DMS153 treated with DMSO at 0.1 percent for 48 hours (cell line): ENCODE measurements around the gene INPP5D.
"Not testable (repeated sequence)": the region's sequence is repeated elsewhere in the genome, so short reads cannot be mapped to it uniquely, and the experiment has no call there.

Experiments
- DNase-seq: peaks from one replicate; lab custom pipeline; 2025; ENCODE audit not compliant: unreplicated experiment; lab: John Stamatoyannopoulos, UW

INPP5D gene

DNA sequence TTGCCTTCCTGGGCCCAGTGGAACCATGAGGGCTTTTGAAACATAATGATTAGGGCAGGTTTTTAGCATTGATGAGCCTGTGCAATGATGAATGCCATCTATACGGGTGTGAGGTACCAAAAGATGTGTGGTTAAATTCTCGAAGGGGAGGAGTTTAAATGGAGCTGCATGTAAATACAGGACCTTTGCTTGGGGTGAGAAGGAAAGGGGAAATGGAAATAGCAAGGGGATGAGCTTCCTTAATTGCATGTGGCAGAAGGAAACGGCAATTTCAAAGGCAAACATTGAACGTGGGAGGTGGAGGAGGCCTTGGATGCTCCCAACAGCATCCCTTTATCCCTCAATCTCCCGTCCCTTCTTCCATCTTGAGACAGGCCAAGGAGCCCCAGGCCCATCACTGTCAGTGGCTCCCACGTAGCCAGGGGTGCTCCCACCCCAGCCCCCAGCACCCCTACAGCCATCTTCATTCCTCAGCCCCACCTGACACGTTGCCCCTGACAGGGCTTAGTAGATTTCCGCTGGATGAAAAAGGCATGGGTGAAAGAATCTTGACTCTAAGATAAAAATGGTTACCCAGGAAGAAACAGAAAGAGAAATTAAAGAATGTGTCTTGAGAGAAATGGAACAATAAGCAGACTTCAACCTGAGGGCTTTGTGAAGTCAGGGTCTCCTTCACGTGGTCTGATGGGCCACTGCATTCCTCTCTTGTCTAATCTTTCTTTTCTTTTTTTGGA lies 32.5 kb downstream of the INPP5D start:
- DNase-seq = no peak

DNA sequence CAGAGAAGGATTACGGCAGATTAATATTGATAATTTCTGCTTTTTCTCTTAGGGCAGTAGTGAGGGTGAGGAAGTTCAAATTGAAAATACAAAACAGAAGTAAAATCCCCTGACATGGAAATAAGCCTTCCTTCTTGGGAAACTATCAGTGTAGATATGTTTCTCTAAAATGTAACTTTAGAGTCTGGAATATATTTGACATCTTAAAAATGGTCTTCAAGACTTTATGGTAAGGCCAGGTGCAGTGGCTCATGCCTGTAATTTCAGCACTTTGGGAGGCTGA lies 33.0 kb downstream of the INPP5D start:
- DNase-seq = no peak

DNA sequence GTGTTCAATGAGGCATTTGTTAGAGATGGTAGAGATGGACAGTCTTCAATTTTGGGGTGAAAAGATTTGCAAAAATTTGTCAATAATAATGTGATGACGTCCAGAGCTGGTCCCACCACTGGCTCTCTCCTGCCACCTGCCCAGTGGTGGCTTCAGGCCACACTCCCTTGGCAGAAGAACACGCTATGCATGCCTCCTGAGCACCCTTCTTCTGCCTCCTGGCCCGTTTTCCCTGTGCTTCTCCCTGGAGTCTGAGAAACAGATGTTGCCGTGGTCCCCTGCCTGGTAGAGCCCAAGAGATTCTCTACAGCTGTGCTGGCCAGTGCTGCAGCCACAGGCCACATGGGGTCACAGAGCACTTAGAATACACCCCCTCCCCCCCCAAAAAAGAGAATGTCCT lies 33.6 kb downstream of the INPP5D start:
- no peak for DNase-seq

DNA sequence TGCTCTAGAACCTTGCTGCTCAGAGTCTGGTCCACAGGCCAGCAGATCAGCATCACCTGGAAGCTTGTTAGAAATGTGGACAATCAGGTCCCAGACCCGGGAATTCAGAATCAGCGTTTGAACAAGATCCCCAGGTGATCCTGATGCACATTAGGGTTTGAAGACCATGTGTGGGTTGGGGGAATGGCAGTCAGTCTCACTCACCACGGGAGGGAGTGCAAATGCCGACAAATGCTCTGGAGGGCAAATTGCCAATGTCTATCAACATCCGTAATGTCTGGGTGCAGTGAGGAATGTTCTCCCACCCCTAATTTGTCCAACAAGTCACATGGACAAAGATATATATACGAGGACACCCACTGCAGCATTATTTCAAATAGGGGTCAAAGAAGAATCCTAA lies 34.5 kb downstream of the INPP5D start:
- no peak for DNase-seq

DNA sequence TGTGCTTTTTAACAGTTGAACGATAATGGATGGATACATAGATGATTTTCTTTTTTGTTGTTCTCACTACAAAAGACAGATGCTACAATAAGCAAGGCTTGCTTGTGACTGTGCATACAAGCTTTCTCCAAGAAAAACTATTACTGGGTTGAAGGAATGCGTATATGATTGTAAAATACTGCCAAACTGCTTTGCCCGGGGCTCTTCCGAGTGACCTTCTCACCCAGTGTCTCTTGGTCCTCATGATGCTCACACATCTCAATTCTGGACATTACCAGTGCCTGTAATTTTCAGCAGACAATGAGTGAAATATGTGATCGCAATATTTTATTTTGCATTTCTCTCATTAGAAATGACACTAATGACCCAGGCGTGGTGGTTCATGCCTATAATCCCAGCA lies 35.9 kb downstream of the INPP5D start:
- no peak for DNase-seq

DNA sequence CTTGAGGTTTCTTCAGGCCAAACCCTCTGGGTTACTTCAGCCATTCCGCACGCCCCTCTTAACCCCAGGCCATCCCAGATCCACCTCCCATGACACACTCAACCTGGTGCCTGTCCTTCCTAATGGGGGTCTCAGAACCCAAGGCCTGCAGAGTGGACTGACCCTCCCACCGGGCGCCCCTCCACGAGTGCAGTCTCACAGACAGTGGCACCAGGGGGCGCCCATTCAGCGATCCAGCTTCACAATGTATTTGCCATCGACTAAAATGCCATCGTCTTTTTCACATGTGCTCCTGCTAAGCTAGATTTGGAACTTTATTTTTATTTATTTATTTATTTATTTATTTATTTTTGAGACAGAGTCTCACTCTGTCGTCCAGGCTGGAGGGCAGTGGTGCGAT lies 38.5 kb downstream of the INPP5D start:
- DNase-seq = no peak

DNA sequence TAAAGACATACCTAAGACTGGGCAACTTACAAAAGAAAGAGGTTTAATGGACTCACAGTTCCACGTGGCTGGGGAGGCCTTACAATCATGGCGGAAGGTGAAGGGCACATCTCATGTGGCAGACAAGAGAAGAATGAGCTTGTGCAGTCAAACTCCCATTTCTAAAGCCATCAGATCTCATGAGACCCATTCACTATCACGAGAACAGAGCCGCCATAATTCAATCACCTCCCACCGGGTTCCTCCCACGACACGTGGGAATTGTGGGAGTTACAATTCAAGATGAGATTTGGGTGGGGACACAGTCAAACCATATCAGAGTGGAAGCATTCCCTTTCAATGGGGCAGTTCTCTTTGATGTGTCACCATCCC lies 39.7 kb downstream of the INPP5D start:
- DNase-seq = not testable (repeated sequence)

DNA sequence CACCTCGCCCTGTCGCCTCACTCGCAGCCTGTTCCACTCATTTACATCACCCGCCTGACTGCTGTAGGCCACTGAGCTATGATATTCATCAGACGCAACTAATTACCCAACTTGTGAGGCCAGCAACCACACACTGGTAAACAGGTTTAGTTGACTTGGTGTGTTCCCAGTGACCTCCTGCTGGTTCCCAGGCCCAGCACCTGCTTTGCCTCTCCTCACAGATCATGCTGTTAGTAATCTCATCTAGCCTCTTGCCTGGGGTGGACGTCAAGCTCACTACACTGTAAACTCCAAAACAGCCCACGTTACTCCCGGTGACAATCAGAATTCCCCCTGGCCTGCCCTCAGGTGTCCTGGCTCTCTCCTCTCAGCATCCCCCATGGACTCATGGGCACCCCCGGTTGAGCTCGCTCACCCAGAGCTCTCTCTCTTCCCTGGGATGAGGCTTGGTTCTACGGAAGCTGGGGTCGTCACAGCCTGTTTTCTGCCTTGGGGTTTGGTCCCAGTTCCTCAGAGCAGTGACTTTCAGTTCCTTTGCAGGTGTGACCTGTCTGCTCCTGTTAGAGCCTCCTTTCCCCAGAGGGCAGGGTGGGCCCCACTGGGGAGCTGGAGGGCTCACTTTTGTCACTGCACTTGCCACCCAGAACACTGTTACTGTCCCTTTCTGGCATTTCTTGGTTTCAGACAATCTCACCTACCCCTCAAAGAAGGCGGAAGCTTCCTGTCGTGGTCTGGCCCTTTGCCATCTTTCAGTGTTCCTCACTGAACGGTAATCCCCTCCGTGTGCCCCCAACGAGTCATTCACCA lies 40.3 kb downstream of the INPP5D start:
- DNase-seq = no peak

DNA sequence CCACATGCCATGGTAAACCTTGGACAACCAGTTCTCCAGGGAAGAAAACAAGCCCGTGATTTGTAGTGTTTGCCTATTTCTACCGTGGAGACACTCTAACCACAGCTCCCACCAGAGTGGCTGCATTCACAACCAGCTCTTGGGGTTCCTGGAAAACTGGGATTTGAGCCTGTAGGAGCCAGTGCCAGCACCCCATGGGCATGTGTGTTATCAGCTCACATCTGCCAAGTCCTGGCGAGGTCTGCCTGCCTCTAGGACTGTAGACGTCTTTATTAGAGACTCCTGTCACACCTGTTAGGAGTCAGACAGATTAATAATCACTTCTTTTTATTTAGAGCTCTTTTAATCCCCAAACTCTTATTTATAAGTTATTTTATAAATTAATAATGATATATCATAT lies 41.0 kb downstream of the INPP5D start:
- DNase-seq = no peak

DNA sequence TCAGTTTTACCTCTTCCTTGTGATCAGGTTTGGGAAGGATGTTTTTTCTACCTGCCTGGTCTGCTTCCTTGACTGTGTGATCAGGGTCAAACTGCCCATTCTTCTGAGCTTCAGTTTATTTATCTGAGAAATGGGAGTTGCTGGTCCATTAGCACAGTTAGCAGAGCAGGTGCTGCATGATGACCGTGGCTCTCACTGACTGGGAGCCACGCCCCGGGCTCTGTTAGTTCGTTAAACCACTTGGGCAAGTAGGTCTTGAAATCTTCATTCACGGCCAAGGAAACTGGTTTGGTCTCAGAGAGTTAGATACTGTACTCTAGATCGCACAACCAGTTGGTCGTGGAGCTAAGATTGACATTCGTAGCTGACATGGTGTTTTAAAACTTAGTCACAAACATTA lies 41.7 kb downstream of the INPP5D start:
- no peak for DNase-seq

DNA sequence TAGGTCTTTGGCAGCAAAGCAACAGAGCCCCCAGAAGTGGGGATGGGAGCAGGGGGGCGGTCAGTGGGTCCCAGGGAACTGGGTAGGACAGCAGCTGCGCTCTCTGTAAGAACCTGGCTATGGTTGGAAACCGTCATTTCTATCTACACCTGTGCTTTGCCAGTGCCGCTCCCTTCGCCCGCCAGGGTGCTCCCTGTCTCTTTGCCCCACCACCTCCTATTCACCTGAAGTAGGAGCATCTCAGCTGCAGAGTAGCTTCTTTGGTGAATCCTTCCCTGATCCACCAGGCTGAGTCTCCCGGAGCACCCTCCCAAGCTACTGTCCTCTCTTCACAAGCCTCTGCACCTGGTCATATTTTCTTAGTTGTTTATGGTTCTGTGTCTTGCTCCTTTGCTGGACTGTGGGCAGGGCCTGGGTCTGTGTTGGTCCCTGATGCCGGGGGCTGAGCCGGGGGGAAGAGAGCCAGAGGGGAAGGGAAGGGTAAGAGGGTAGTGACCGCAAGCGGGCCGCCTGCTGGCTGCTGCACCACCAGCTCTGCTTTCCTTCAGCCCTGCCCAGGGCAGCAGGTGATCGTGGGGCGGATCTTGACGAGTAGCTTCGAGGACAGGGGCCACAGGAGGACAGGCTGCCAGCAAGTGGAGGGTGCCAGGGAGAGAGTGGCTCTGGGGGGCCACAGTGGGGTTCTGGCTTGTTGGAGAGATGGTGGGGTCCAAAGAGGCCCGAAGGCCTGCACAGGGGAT lies 45.2 kb downstream of the INPP5D start:
- DNase-seq = no peak

DNA sequence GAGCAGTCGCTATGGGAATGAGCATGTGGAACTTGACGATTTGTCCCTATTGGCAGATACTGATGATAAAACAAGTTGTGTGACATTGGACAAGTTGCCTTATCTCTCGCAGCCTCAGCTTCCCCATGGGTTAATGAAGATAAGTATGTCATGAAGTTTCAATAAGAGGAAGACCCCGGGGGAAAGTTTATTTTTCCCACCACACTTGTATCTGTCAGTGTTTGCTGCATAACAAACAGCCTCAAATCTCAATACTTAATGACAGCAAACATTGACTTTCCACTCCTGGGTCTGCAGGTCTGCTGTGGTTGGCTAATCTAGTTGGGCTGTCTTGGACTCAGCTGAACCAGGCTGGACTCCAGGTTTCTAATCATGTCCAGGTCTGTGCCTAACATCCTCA lies 45.8 kb downstream of the INPP5D start:
- DNase-seq = no peak

DNA sequence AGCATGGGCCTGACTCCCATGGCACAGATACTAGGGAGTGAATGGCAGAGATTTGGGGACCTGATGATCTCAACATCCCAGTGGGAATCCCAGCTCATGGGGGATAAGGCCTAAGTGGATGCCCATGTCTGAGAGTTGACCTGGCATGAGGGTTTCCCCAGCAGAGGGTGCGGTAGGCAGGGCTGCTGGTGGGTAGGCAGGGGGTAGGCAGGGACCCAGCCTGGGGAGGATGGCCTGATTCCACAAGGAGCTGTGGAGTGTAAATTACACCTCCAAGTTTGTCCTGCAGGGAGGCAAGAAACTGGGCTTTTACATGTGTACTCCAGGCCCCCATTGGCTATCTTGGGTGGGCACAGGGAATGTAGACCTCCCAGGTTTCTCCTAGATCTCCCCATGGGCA lies 46.9 kb downstream of the INPP5D start:
- no peak for DNase-seq

DNA sequence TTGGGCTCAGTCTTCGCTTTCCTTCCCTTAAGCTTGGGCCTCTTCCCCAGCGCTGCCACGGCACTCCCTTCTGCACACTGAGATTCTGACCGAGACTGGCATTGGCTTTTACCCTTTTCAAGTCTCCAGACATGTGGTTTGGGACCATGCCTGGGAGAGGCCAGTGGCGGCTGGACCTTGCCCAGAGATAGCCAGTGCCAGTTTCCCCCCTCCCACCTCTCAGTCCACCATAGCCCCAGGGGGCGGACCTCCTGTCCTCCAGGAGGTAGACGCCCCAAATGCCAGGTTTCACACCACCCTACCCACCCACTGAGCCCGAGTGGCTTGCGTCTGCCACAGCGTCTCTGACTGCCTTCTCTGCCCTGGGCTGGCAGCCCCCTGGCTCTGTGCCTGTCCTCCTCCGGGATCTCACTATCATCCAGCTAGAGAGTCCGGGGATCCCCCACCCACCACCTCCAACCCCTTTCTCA lies 47.7 kb downstream of the INPP5D start:
- no peak for DNase-seq

DNA sequence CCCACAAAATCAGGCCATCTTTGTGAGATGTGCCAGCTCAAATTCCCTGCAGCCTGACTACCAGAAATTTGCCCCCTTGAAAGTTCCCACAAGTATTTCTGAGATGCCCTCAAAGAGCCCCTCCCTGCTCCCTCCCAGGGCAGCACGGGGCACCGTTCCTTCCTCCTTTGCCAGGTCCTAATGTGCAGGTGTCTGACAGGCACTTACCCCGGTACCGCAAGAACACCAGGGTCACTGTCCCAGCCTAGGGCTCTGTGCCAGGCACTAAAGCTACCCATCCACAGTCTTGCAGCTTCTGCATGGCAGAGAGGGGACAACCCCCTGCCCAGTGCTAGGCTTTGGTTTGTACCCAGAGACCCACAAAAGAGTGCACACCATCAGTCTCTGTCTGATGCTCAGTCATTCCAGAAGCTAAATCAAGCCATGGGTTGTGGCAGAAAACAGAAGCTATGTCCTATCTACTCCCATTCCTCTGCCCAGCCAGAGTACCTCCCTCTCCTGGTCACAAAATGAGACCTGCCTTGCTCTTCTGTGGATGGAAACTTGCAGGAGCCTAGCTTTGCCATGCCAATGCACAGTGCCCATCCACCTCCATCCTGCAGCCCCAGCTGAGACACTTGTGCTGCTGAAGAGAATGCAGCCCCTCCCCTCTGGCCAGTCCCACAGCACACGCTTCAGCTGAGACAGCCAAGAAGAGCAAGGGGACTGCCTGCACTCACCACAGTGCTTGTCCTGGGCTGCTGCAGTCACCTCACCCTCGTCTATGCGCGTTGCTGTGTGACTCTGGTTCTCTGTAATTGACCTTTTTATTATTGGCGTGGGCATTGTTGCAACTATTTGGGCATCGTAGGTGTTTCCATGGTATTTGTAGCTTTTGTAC lies 48.7 kb downstream of the INPP5D start:
- no peak for DNase-seq

DNA sequence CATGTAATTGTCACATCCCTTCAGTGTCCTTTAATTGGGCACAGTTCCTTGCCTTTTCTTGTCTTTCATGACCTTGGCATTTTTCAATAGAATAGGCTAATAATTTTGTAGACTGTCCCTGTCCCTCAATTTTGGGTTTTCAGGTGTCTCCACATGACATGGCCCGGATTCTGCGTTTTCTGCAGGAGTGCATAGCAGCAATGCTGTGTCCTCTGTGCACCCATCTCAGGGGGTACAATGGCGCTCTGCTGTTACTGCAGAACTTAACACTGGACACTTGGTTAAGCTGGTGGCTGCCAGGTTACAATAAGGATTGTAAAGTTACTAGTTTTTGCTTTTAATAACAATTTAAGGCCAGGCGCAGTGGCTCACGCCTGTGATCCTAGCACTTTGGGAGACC lies 51.3 kb downstream of the INPP5D start:
- DNase-seq = no peak

DNA sequence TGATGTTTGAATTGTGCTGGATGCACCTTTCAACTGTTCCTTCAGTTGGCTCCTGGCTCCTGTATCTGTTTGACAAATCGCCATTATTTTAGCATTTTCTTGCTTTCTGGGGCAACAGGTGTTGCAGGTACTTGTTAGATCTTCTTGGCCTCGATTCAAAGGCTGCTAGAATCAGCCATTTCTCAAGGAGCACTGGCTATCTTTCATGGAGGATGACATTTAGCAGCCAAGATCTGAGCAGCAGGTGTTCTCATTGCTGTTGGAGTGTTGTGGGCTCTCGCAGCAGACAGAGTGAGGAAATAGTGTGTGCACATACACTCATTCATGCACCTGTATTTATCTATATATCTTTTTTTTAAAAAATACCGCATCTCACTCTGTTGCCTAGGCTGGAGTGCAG lies 52.2 kb downstream of the INPP5D start:
- DNase-seq = no peak

DNA sequence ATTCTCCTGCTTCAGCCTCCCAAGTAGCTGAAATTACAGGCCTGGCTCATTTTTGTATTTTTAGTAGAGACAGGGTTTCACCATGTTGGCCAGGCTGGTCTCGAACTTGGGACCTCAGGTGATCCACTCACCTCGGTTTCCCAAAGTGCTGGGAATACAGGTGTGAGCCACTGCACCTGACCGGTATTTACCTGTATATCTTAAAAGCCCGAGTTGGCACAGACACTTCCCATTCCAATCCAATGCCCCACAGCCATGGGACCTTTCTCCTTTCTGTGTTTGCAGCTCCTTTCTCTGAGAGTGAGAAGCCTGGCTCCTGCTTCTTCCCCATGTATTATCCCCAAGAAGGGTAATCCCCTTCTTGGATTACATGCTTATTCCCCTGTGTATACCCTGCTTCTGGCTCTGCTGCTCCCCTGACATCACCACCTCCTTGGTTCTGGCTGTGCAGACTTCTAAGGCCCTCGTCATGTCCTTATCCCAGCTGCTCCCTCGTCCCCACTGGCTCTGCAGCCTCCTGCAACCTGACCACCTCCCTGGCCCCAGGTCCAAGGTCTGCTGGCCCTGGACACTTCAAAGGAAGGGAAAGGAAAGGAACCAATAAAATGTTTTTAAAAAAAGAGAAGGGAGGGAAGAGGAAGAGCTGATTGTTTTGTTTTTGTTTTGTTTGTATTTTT lies 52.8 kb downstream of the INPP5D start:
- no peak for DNase-seq

DNA sequence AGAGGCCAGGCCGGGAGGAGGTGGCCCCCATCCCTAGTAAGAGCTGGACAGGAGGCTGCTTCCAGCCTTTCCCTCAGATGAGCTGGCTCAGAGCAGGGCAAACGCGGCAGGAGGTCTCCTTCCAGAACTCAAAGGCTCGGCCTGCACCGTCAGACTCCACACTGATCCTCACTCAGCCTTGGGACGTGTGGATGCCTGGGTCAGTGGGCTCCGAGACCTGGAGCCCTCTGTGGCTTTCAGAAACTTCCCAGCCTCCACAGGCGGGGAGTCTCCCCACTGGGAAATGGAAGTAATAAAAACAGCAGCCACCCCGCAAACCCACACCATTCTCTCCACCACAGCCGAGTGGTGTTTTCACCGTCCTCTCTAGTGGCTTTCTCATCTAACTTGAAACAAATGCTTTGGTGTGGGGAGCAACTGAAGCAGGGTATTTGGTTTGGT lies 54.3 kb downstream of the INPP5D start:
- DNase-seq = no peak

DNA sequence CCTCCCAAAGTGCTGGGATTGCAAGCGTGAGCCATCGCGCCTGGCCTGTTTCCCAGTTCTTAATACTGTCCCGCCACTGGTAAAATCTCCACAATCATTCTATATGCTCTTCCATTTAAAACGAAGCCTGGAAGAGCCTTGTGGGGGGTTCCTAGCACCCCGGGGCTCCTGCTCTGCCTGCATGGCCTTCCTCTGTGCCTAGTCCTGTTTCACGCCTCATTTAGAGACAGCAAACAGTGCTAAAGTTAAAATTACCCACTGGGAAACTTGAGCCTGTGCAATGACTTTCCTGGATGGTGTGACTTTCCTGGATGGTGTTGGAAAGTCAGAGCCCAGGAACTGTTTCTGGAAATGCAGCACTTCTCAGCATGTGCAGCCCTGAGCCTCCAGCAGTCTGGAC lies 55.0 kb downstream of the INPP5D start:
- no peak for DNase-seq

DNA sequence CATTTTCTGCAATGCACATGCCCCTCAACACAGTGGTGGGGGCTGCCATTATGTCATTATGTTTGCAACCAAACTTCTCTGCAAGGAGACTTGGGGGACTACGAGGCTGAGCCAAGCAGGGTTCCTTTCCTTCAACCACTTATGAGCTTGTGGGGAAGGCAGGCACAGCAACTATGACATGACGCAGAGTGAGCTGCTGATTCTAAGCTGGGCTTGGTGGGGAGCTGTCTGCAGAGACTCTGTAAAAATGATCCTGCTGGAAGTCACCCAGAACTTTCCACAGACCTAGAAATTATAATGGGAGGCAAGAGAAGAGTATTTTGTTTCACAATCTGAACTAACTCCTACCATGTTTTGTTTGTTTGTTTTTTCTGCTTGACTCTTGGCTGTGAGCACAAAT lies 55.6 kb downstream of the INPP5D start:
- DNase-seq = no peak
